ENCODE data around the gene ETV6. TPM values are rescaled to one million over a fixed set of nuclear protein-coding genes. Genes with fewer than 3 reads are reported as not detected.

ETV6 gene
- total and polyA plus RNA-seq, 2 of the 8 experiments (the other 6 are each of a cell fraction or from before 2014, with no cell fraction given) = 5.5 to 23.9 TPM

DNA sequence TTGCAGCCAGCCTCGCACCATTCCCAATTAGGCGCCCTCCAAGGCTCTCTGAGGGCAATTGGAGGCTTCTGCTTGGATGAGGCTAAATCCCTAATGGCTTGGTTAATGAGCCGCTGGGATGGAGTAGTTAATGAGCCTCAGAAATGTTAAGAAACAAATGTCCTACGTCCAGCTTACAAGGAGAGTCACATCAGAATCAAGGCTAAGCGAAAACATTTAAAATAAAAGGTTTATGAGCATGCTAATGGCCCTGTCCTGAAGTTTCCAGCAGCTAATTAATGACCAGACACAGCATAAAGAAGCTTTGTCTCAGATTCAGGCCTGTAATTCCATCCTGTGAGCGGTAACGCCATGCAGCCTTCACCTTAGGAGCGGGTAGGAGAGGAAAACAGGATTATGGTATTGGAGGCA lies 220.6 kb downstream of the ETV6 start:
- Histone ChIP-seq H4K8ac (ENCODE audit: extremely low read depth, insufficient read depth, low read length) (no peak overlapping the region), H3K4ac (replicated peaks; ENCODE audit: insufficient read length, low read depth, low read length) (no peak overlapping the region), H3K4me1 (replicated peaks in 1 of 4; ENCODE audit: control insufficient read depth in 3 of 4, insufficient read depth in 4 of 4, low read length in 3 of 4) (no peaks in the 10 kb centered on the region), H4K20me1 (replicated peaks in 1 of 2; ENCODE audit: control insufficient read depth in 1 of 2, insufficient read depth in 2 of 2, low read length in 2 of 2) (no peaks in the 10 kb centered on the region), H2AK5ac (ENCODE audit: low read depth, low read length) (no peak overlapping the region), H3K36me3 (ENCODE audit: control insufficient read depth in 2 of 4, insufficient read depth in 4 of 4, low read length in 3 of 4) (peaks cover 0 to 6% (median 0%) of the 10 kb centered on the region in 4 experiments; a peak in 1 of 8 replicates), H3K4me2 (ENCODE audit: insufficient read depth in 1 of 2, low read depth in 2 of 2, low read length in 2 of 2) (no peak overlapping the region), H4K5ac (ENCODE audit: insufficient read length, low read depth, low read length) (no peak overlapping the region), H2BK15ac (ENCODE audit: low read length) (no peak overlapping the region), H2AFZ (ENCODE audit: low read length) (no peak overlapping the region), H2BK120ac (replicated peaks; ENCODE audit: low read depth, low read length) (no peak overlapping the region), H2BK5ac (ENCODE audit: low read depth, low read length) (no peak overlapping the region), H3K9me3 (ENCODE audit: insufficient read depth in 2 of 2, low read depth in 1 of 2, low read length in 1 of 2) (peaks cover 0 to 4% of the 10 kb centered on the region in 2 experiments; a peak in 1 of 4 replicates), H3K14ac (ENCODE audit: insufficient read length) (no peak overlapping the region), H2BK20ac (ENCODE audit: low read length) (no peak overlapping the region), H3K18ac (ENCODE audit: extremely low read depth, low read length) (no peak overlapping the region), H3K9ac (replicated peaks in 1 of 4; ENCODE audit: extremely low read depth in 1 of 4, low read depth in 3 of 4, low read length in 3 of 4) (no peak overlapping the region), H3K27me3 (replicated peaks in 1 of 4; ENCODE audit: control insufficient read depth in 3 of 4, extremely low read depth in 1 of 4, insufficient read depth in 3 of 4, low read length in 3 of 4) (no peaks in the 10 kb centered on the region), H3K27ac (ENCODE audit: low read depth, low read length) (no peak overlapping the region), H3K23ac (ENCODE audit: insufficient read length) (no peak overlapping the region), H2BK12ac (ENCODE audit: low read depth, low read length) (no peak overlapping the region), H4K91ac (replicated peaks; ENCODE audit: insufficient read length, low read length) (no peak overlapping the region), H3K79me1 (ENCODE audit: low read depth, low read length) (no peaks in the 10 kb centered on the region; the same call in 1 of the 2 replicates), H3K79me2 (ENCODE audit: control insufficient read depth in 1 of 2, insufficient read depth in 2 of 2, low read length in 2 of 2) (no peaks in the 10 kb centered on the region), H3K4me3 (ENCODE audit: extremely low read depth in 1 of 4, insufficient read depth in 2 of 4, low read depth in 3 of 4, low read length in 4 of 4) (no peak overlapping the region), H3K56ac (replicated peaks; ENCODE audit: insufficient read length, low read depth, low read length) (no peak overlapping the region), H3K23me2 (ENCODE audit: low read depth, low read length) (no peaks in the 10 kb centered on the region)
- DNase-seq (ENCODE audit: low read depth in 1 of 2, low spot score in 2 of 2) (no peak), FAIRE-seq (no peak)
- POLR2A ChIA-PET (ENCODE audit: partially characterized antibody) = no interaction called here
- CTCF ChIA-PET (ENCODE audit: partially characterized antibody) = interaction anchor here (1.2 kb wide), 1 partner anchor 22 kb away, joined by 5 read pairs; no protein-coding TSS in a partner anchor
- WGBS, 2 experiments (ENCODE audit: extremely low coverage in 1 of 2, insufficient coverage in 1 of 2, insufficient read length in 1 of 2, insufficient replicate concordance in 2 of 2, low coverage in 1 of 2, low lambda C conversion rate in 2 of 2, missing lambda C conversion rate in 1 of 2) = 89% methylated on average over 8 of the region's 8 CpGs; no CpG with 5 or more reads in 1 of the 2 experiments
- TF ChIP-seq YY1 (IDR thresholded peaks at IDR 0.05; ENCODE audit: low read depth, low read length) = no peak
- TF ChIP-seq CHD1 (IDR thresholded peaks at IDR 0.05; ENCODE audit: low read depth, low read length) = no peak
- no peak for TF ChIP-seq KDM4A (IDR thresholded peaks at IDR 0.05; ENCODE audit: low read depth, low read length, severe bottlenecking)

Data from H1 (cell line).